Measurements from ENCODE around the gene SREBF1. TPM values are rescaled to one million over a fixed set of nuclear protein-coding genes. Genes with fewer than 3 reads are reported as not detected.
"Not testable (repeated sequence)": the region's sequence is repeated elsewhere in the genome, so short reads cannot be mapped to it uniquely, and the experiment has no call there.

Gene SREBF1
- total RNA-seq, 2 experiments from 2014 or later, result 103 to 116 TPM

- no peak overlapping the region for H3K4me3 Mint-ChIP-seq
- no peak overlapping the region for H3K27ac Mint-ChIP-seq
- intact Hi-C loops (cut with micrococcal nuclease), result no loop called here
- no peaks in the 10 kb centered on the region for H3K9me3 Mint-ChIP-seq
- peaks cover 23% of the 10 kb centered on the region for H3K36me3 Mint-ChIP-seq (ENCODE audit: low read depth)
- peak; percentile 61 for DNase-seq
- peak; percentile 50 for ATAC-seq
- ChIA-PET POLR2A (interaction anchor here (0.6 to 3.0 kb wide), 11 partner anchors 8 to 136 kb away, joined by 3 to 11 read pairs (median 4); no protein-coding TSS in a partner anchor), CTCF (interaction anchor here (1.0 to 8.2 kb wide), 5 partner anchors 11 to 225 kb away, joined by 3 to 104 read pairs (median 5); no protein-coding TSS in a partner anchor)
- TF ChIP-seq, protein P1, sequence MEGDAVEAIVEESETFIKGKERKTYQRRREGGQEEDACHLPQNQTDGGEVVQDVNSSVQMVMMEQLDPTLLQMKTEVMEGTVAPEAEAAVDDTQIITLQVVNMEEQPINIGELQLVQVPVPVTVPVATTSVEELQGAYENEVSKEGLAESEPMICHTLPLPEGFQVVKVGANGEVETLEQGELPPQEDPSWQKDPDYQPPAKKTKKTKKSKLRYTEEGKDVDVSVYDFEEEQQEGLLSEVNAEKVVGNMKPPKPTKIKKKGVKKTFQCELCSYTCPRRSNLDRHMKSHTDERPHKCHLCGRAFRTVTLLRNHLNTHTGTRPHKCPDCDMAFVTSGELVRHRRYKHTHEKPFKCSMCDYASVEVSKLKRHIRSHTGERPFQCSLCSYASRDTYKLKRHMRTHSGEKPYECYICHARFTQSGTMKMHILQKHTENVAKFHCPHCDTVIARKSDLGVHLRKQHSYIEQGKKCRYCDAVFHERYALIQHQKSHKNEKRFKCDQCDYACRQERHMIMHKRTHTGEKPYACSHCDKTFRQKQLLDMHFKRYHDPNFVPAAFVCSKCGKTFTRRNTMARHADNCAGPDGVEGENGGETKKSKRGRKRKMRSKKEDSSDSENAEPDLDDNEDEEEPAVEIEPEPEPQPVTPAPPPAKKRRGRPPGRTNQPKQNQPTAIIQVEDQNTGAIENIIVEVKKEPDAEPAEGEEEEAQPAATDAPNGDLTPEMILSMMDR (IDR thresholded peaks at IDR 0.05), result no peak
- peaks cover 25% of the 10 kb centered on the region for H3K4me1 Mint-ChIP-seq (ENCODE audit: low read depth)
- no peaks in the 10 kb centered on the region for H3K27me3 Mint-ChIP-seq
These were observed 27.9 kb downstream of the SREBF1 start for GRCh38 chr17:17808706-17809432.

DNA sequence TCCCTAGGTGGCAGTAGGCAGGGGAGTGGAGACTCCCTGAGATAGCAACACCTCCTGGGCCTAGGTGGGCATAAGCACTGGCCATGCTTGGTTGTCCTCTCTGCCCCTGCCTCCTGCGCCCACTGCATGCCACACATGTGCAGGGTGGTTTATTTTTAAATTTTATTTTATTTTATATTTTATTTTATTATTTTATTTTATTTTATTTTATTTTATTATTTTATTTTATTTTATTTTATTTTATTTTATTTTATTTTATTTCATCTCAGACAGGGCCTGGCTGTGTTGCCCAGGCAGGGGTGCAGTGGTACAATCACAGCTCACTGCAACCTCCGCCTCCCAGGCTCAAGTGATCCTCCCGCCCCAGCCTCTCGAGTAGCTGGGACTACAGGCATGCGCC is 28.6 kb downstream of the SREBF1 start:
- Mint-ChIP-seq H3K36me3 (ENCODE audit: low read depth) (peaks cover 23% of the 10 kb centered on the region), H3K4me1 (ENCODE audit: low read depth) (peaks cover 25% of the 10 kb centered on the region)
- H3K4me3 Mint-ChIP-seq; DNase-seq; ATAC-seq; H3K27ac Mint-ChIP-seq; H3K9me3 Mint-ChIP-seq; intact Hi-C loops (cut with micrococcal nuclease); H3K27me3 Mint-ChIP-seq: not testable (repeated sequence)
- ChIA-PET CTCF (interaction anchor here (1.0 to 8.2 kb wide), 5 partner anchors 12 to 225 kb away, joined by 3 to 104 read pairs (median 5); no protein-coding TSS in a partner anchor), POLR2A (interaction anchor here (1.2 to 3.0 kb wide), 5 partner anchors 10 to 118 kb away, joined by 3 to 11 read pairs (median 5); no protein-coding TSS in a partner anchor)

DNA sequence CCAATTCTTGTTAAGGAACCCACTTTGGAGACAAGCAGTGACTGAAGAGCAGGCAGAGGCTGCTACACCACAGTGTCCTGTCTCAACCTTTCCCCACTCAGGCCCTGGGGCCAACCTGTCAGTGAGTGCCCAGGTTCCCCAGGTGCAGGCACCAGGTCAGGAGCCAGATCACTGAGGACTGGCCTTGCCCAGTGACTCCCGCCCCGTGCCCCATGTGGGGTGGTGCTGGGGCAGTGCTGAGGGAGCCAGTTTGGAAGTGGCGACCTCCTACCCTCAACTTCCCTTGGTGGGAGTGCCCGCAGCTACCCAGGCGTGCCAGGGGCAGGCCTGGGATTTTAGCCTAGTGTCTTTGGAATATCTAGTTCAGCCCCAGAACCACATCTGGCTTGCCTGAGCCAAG is 29.3 kb downstream of the SREBF1 start:
- POLR2A ChIA-PET, result interaction anchor here (1.6 to 3.0 kb wide), 3 partner anchors 10 to 26 kb away, joined by 3 to 11 read pairs (median 6); no protein-coding TSS in a partner anchor
- no peaks in the 10 kb centered on the region for H3K27me3 Mint-ChIP-seq
- no peak overlapping the region for H3K4me3 Mint-ChIP-seq
- H3K9me3 Mint-ChIP-seq, result no peaks in the 10 kb centered on the region
- ATAC-seq (no peak), DNase-seq (no peak)
- CTCF ChIA-PET, result interaction anchor here (1.6 to 8.2 kb wide), 3 partner anchors 13 to 54 kb away, joined by 3 to 104 read pairs (median 6); no protein-coding TSS in a partner anchor
- TF ChIP-seq, protein P1 (IDR thresholded peaks at IDR 0.05), result no peak
- no peak overlapping the region for H3K27ac Mint-ChIP-seq
- H3K4me1 Mint-ChIP-seq (ENCODE audit: low read depth), result peaks cover 21% of the 10 kb centered on the region
- peaks cover 18% of the 10 kb centered on the region for H3K36me3 Mint-ChIP-seq (ENCODE audit: low read depth)
- intact Hi-C loops (cut with micrococcal nuclease), result no loop called here

- Mint-ChIP-seq H3K4me1 (ENCODE audit: low read depth) (peaks cover 15% of the 10 kb centered on the region), H3K9me3 (no peaks in the 10 kb centered on the region), H3K27me3 (no peaks in the 10 kb centered on the region), H3K36me3 (ENCODE audit: low read depth) (peaks cover 17% of the 10 kb centered on the region), H3K27ac (peak overlapping the region; percentile 21), H3K4me3 (no peak overlapping the region)
- DNase-seq, result no peak
- TF ChIP-seq, protein P1 (IDR thresholded peaks at IDR 0.05), result no peak
- POLR2A ChIA-PET, result interaction anchor here (1.0 to 2.0 kb wide), 3 partner anchors 10 to 32 kb away, joined by 3 to 6 read pairs (median 3); no protein-coding TSS in a partner anchor
- CTCF ChIA-PET, result interaction anchor here (1.3 to 2.1 kb wide), 2 partner anchors 13 to 54 kb away, joined by 3 to 4 read pairs; no protein-coding TSS in a partner anchor
- intact Hi-C loops (cut with micrococcal nuclease), result no loop called here
- ATAC-seq, result no peak
These were observed 30.0 kb downstream of the SREBF1 start for GRCh38 chr17:17806611-17807274.

DNA sequence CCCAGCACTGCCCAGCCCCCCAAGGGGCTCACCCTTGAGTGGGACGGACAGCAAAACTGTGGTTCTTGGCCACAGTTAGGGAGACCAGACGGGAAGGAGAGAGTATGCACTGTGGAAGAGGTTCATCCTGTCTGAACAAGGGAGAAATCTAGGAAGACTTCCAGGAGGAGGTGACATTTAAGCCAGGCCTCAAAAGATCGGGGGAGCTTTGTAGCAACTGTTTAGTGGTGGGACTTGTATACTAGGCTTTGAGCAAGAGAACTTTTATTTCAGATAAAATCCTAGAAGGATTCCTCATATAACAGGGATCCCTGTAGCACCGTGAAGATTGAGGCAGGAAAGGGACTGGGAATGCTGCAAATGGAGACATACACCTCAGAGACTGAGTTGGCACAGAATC is 30.8 kb downstream of the SREBF1 start:
- ChIA-PET CTCF (interaction anchor here (0.8 to 2.1 kb wide), 4 partner anchors 9 to 71 kb away, joined by 3 to 4 read pairs (median 3); no protein-coding TSS in a partner anchor), POLR2A (interaction anchor here (1.0 to 2.0 kb wide), 3 partner anchors 9 to 31 kb away, joined by 3 to 6 read pairs (median 3); no protein-coding TSS in a partner anchor)
- Mint-ChIP-seq H3K36me3 (ENCODE audit: low read depth) (peaks cover 13% of the 10 kb centered on the region), H3K9me3 (no peaks in the 10 kb centered on the region), H3K27me3 (no peaks in the 10 kb centered on the region), H3K27ac (no peak overlapping the region), H3K4me3 (no peak overlapping the region), H3K4me1 (ENCODE audit: low read depth) (peaks cover 13% of the 10 kb centered on the region)
- intact Hi-C loops (cut with micrococcal nuclease), result no loop called here
- no peak for ATAC-seq
- TF ChIP-seq, protein P1 (IDR thresholded peaks at IDR 0.05), result no peak
- DNase-seq, result no peak
